Measurements from ENCODE around the gene RTP2.

RTP2 gene

DNA sequence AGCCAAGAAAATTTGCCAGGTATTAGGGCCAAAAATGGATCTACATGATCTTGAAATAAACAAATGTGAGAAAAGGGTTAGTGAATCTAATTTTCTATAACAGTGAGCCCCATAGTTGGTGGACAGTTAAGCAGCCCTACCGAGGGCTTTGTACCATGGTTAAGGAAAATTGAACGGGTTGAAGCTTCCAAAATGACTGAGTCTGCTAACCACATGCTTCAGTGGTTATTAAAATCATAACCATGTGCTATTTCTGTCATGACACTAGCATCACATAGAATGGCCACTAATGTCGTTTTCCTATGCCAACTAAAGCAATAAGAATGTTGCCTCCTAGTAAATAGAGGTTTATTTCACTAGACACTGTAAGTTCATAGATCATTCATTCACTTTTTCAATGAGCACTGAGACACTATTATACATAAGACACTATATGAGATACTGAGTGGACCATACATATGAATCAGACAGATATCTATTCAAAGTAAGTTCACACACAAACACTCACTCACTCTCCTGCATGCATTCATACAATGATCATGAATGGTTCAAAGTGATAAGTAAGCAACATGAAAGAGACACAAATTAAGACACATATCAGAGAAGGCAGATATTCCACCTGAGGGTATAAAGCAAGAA is 36.5 kb downstream of the RTP2 start:
- DNase-seq, result no peak

DNA sequence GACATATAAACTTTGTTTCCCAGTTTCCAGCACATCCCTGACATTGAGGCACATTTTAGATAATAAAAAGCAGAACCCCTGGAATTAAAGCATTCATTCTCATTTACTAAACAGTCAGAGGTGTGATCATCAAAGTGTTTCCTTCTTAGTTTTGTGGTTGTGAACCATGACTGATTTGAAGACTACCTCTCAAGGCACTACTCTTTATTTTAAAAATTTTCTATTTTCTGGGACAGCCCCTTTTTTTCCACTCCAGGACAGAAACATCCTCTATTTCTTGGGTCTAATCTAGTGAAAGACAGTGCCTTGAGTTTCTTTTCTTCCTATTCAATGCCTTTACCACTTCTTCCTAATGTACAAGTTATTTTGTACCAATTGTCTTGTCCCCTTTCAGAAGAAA is 37.3 kb downstream of the RTP2 start:
- no peak for DNase-seq

DNA sequence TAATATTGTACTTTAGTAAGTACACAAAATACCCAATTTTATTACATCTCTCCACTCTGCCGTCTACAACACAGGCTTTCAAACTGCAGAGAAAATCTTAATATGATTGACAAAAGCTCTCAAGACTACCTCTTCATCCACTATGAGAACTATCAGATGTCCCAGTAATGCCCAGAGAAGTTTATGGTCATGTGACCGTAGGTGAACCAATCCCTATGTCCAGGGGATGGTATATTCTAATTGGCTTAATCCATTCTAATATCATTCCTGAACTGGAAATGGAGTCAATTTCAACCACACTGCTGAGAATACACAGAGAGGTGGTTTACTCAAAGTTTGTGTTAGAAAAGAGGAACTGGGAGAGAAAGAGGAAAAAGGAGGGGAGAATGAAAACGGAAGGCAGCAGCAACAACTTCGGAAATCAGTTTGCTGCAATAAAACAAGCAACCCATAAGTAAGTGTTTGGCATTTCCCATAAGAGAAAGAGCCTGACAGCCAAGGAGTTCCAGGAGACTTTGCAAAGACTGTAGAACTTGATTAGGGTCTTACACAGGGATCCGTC is 39.4 kb downstream of the RTP2 start:
- no peak for DNase-seq

DNA sequence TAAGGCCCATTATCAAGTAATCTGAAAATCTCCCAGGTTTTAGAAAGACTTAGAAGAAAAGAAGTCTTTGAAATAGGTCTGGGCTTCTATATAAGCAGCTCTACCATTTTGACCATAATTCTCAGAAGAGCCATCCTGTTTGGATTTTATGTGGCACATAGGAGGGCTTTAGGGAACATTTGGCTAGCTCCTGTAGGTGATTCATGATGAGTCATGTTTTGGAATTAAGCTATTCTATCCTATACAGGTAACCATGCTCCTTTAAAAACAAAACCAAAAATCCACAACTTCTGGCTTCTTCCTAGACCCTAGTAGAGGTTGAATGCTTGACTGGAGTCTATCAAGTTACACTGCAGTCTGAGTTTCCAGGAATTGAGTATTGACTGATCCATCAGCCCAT is 41.1 kb downstream of the RTP2 start:
- DNase-seq, result no peak

DNA sequence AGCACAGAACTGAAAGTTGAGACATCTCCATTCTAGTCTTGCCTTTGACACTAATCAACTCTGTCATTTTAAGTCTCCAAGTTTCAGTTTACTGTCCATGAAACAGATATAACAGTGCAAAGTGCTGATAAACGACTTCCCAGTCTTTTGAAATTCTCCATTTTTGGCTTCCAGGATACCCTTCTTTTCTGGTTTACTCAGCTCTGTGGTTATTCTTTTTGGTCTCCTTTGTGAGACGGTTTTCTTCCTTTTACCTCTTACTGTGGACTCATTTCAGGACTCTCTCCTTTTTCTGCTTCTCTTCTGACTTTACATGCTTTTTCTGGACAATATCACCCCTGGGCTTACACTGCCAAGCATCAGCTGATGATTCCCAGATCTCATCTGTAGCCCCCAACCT is 51.1 kb downstream of the RTP2 start:
- DNase-seq, result no peak
